K562 (cell line): ENCODE measurements around the gene C1GALT1C1L. TPM values are rescaled to one million over a fixed set of nuclear protein-coding genes. Genes with fewer than 3 reads are reported as not detected.

Experiments
- ATAC-seq: fragments of 200-7000 bp; cut with Tn5 transposase; 3 replicates; pipeline ENCODE4 v1.9.1; 2020; ENCODE audit warnings: moderate library complexity
- BruUV-seq: library from RNA; stranded (reverse); fragments of 400-500 nt; replicated peaks from 2 replicates; lab custom pipeline; 2021; lab: Mats Ljungman, UMichigan
- CTCF ChIA-PET: fragments of 300-600 bp; formaldehyde crosslinking; extraction: SDS; loops from one replicate; lab custom pipeline; 2021; ENCODE audit warnings: low intra/inter-chr PET ratio; lab: Yijun Ruan, JAX
- POLR2A ChIA-PET: fragments of 300-600, 350-650 bp; sonication (Branson Sonifier 250); formaldehyde crosslinking; extraction: SDS; loops from one replicate; lab custom pipeline; 2021; ENCODE audit warnings: antibody characterized with exemption, inconsistent platforms; lab: Yijun Ruan, JAX
- DNase-seq, 4 experiments: peaks; one replicate each; pipeline versions ENCODE4 v3.0.0 to v3.0.0-alpha.2; 2011 to 2018; ENCODE audit warnings: low spot score in 3 of 4, mixed read lengths in 3 of 4; ENCODE audit errors: extremely low read depth in 1 of 4
- FAIRE-seq: peaks from 2 replicates; lab custom pipeline; 2011; peaks lifted over from hg19 to GRCh38; lab: Jason Lieb, UNC
- H2AFZ ChIP-seq: 2 replicates; pipeline ENCODE4 v1.6.0; 2011; ENCODE audit warnings: low read depth, low read length, control low read depth, inconsistent platforms
- H3K27ac ChIP-seq: fragments of 200-600 bp; 3 replicates; pipeline ENCODE4 v1.8.0; 2011; ENCODE audit warnings: low read depth, mild to moderate bottlenecking, control low read depth, inconsistent platforms, low read length, moderate library complexity, mixed read lengths; ENCODE audit errors: extremely low read depth
- H3K27me3 ChIP-seq, 2 experiments: fragments of 300-600 bp in 1 of 2; 2 replicates in 1 of 2; 3 replicates in 1 of 2; pipeline versions ENCODE4 v1.6.0 to v1.8.0; 2011; ENCODE audit warnings: inconsistent platforms in 2 of 2, low read length in 2 of 2, mild to moderate bottlenecking in 1 of 2, mixed read lengths in 1 of 2, moderate library complexity in 1 of 2; ENCODE audit not compliant: control insufficient read depth in 2 of 2, insufficient read depth in 2 of 2
- H3K36me3 ChIP-seq: fragments of 300-600 bp; 3 replicates; pipeline ENCODE4 v1.8.0; 2011; ENCODE audit warnings: mild to moderate bottlenecking, low read length, inconsistent platforms; ENCODE audit not compliant: control insufficient read depth, insufficient read depth
- H3K4me1 ChIP-seq, 2 experiments: fragments of 200-600 bp in 1 of 2; replicated peaks in 1 of 2; 2 replicates in 1 of 2; 3 replicates in 1 of 2; pipeline versions ENCODE4 v1.5.1 to v1.8.0; 2011; ENCODE audit warnings: inconsistent platforms in 2 of 2, low read length in 2 of 2, mild to moderate bottlenecking in 1 of 2, mixed read lengths in 1 of 2, moderate library complexity in 1 of 2; ENCODE audit not compliant: control insufficient read depth in 2 of 2, insufficient read depth in 2 of 2
- H3K4me2 ChIP-seq: 2 replicates; pipeline ENCODE4 v1.6.1; 2011; ENCODE audit warnings: low read length, control low read depth, inconsistent platforms, mixed read lengths; ENCODE audit not compliant: insufficient read depth
- H3K4me3 ChIP-seq: fragments of 200-600 bp; sonication (generic), shearing (Covaris generic); 2 replicates; pipeline ENCODE4 v1.5.1; 2016; ENCODE audit warnings: control low read depth, inconsistent platforms
- H3K79me2 ChIP-seq: fragments of 200-600 bp; 3 replicates; pipeline ENCODE4 v1.8.0; 2011; ENCODE audit warnings: low read length, inconsistent platforms; ENCODE audit not compliant: control insufficient read depth, insufficient read depth
- H3K9ac ChIP-seq, 2 experiments: 2 replicates each; pipeline versions ENCODE4 v1.6.0 to v1.6.1; 2011; ENCODE audit warnings: low read depth in 2 of 2, low read length in 2 of 2, control low read depth in 1 of 2, inconsistent platforms in 1 of 2, mild to moderate bottlenecking in 1 of 2, mixed read lengths in 1 of 2; ENCODE audit not compliant: insufficient read depth in 1 of 2
- H3K9me1 ChIP-seq: one replicate; pipeline ENCODE4 v1.6.0; 2011; ENCODE audit warnings: inconsistent platforms, mild to moderate bottlenecking, low read length, moderate library complexity; ENCODE audit not compliant: control insufficient read depth, insufficient read depth
- H3K9me3 ChIP-seq: replicated peaks from 2 replicates; pipeline ENCODE4 v1.5.1; 2011; ENCODE audit warnings: low read depth, low read length, inconsistent platforms; ENCODE audit not compliant: control insufficient read depth, insufficient read depth
- H4K20me1 ChIP-seq: replicated peaks from 2 replicates; pipeline ENCODE4 v1.6.1; 2011; ENCODE audit warnings: low read length, inconsistent platforms, mixed read lengths; ENCODE audit not compliant: control insufficient read depth, insufficient read depth
- ARID1B ChIP-seq: fragments of 450-650 bp; IDR thresholded peaks from 2 replicates; pipeline ENCODE4 v1.6.1; 2016; ENCODE audit warnings: antibody characterized with exemption, mild to moderate bottlenecking, inconsistent platforms
- ATF3 ChIP-seq, 2 experiments: fragments of 450-650 bp in 1 of 2; sonication (generic) in 1 of 2; formaldehyde crosslinking in 1 of 2; IDR thresholded peaks in 1 of 2; conservative IDR thresholded peaks in 1 of 2; 2 replicates each; pipeline versions ENCODE4 v1.6.1 to v1.8.1; 2016 to 2023; ENCODE audit warnings: mild to moderate bottlenecking in 2 of 2, moderate library complexity in 2 of 2, inconsistent platforms in 1 of 2, missing genetic modification reagents in 1 of 2
- FOXP1 ChIP-seq: sonication (generic); formaldehyde crosslinking; IDR thresholded peaks from 2 replicates; pipeline ENCODE4 v1.8.0; 2022; ENCODE audit warnings: mild to moderate bottlenecking, missing genetic modification reagents
- FOXP4 ChIP-seq: sonication (generic); formaldehyde crosslinking; IDR thresholded peaks from 2 replicates; pipeline ENCODE4 v1.8.0; 2022; ENCODE audit warnings: mild to moderate bottlenecking, missing genetic modification reagents, borderline replicate concordance
- HNRNPL ChIP-seq: fragments of 200-400 bp; formaldehyde crosslinking; IDR thresholded peaks from 2 replicates; pipeline ENCODE4 v1.6.1; 2017; ENCODE audit warnings: low read depth, mild to moderate bottlenecking, low read length
- IRF1 ChIP-seq: sonication (generic); formaldehyde crosslinking; IDR thresholded peaks from 2 replicates; pipeline ENCODE4 v1.8.0; 2022; ENCODE audit warnings: missing genetic modification reagents, mild to moderate bottlenecking, borderline replicate concordance
- MBD2 ChIP-seq: sonication (generic); IDR thresholded peaks from 2 replicates; pipeline ENCODE4 v1.6.1; 2016; ENCODE audit warnings: low read depth, borderline replicate concordance
- MIER1 ChIP-seq: fragments of 450-650 bp; IDR thresholded peaks from 2 replicates; pipeline ENCODE4 v1.6.1; 2016; ENCODE audit warnings: antibody characterized with exemption, mild to moderate bottlenecking, low read depth
- MXI1 ChIP-seq: IDR thresholded peaks from 2 replicates; pipeline ENCODE4 v1.6.1; 2011; ENCODE audit warnings: low read depth, mild to moderate bottlenecking, improper control_type of control experiment, low read length
- MYBL2 ChIP-seq, 2 experiments: fragments of 450-650 bp in 1 of 2; sonication (generic) in 1 of 2; formaldehyde crosslinking in 1 of 2; IDR thresholded peaks; 2 replicates each; pipeline versions ENCODE4 v1.6.1 to v1.8.1; 2017 to 2022; ENCODE audit warnings: borderline replicate concordance in 1 of 2, inconsistent platforms in 1 of 2, low read depth in 1 of 2, mild to moderate bottlenecking in 1 of 2, missing genetic modification reagents in 1 of 2, moderate library complexity in 1 of 2
- MYC ChIP-seq, 2 experiments: fragments of 250-450 bp in 1 of 2; sonication (Bioruptor Pico) in 1 of 2; IDR thresholded peaks; 2 replicates each; pipeline versions ENCODE4 v1.5.1 to v1.6.1; 2012 to 2021; ENCODE audit warnings: low read depth in 2 of 2, borderline replicate concordance in 1 of 2, improper control_type of control experiment in 1 of 2, low read length in 1 of 2, mild to moderate bottlenecking in 1 of 2, moderate library complexity in 1 of 2
- NFE2L1 ChIP-seq: fragments of 450-650 bp; IDR thresholded peaks from 2 replicates; pipeline ENCODE4 v1.6.1; 2016; ENCODE audit warnings: missing genetic modification characterization, low read depth, mild to moderate bottlenecking, missing compliant biosample characterization, moderate library complexity, borderline replicate concordance
- RUNX1 ChIP-seq: sonication (generic); IDR thresholded peaks from 2 replicates; pipeline ENCODE4 v1.6.1; 2016; ENCODE audit warnings: antibody characterized with exemption, low read depth
- ZBTB17 ChIP-seq: fragments of 450-650 bp; formaldehyde crosslinking; IDR thresholded peaks from 2 replicates; pipeline ENCODE4 v1.4.0; 2020; ENCODE audit warnings: mild to moderate bottlenecking
- ZNF175 ChIP-seq: fragments of 200-800 bp; sonication (Bioruptor generic); IDR thresholded peaks from 2 replicates; pipeline ENCODE4 v1.6.1; 2016; ENCODE audit warnings: low read depth, mild to moderate bottlenecking, missing genetic modification characterization, missing compliant biosample characterization
- WGBS: fragments of 100-300 bp; shearing (Covaris generic); methylation state at CpG from one replicate; pipeline ENCODE4 v1.1.6; 2016; ENCODE audit warnings: low coverage, mixed read lengths; ENCODE audit not compliant: insufficient coverage; ENCODE audit errors: missing lambda C conversion rate; 5-methylcytosine and 5-hydroxymethylcytosine counted together
- in situ Hi-C: fragments of 300-500 bp; cut with MboI; formaldehyde crosslinking; loops from 4 replicates; pipeline ENCODE4 v1.15.0; 2018; ENCODE audit warnings: inconsistent platforms, mixed read lengths
- intact Hi-C: fragments of 100-400 bp; cut with micrococcal nuclease; formaldehyde crosslinking; loops from 2 replicates; pipeline ENCODE4 v1.14.2; 2022
- polyA plus RNA-seq, 8 experiments: library from polyadenylated mRNA; depleted of rRNA in 4 of 8; stranded (reverse) in 5 of 8; unstranded in 3 of 8; fragments of >200 nt; fragmentation: Nextera tagmentation in 2 of 8; fragmentation: Illumina TruSeq in 1 of 8; extraction: Ambion mirVana in 2 of 8; extraction: Trizol in 1 of 8; gene quantifications; 2 replicates each; pipeline versions ENCODE4 v1.2.1 to v1.2.3, GENCODE V29; 2011 to 2014; ENCODE audit warnings: inconsistent platforms in 1 of 8, missing spikeins in 1 of 8
- total RNA-seq, 7 experiments: library from RNA; depleted of rRNA in 6 of 7; stranded (reverse); fragments of >200 nt in 6 of 7; fragmentation: Illumina TruSeq in 2 of 7; extraction: Trizol in 2 of 7; gene quantifications; 2 replicates each; pipeline versions ENCODE4 v1.2.1 to v1.2.3, GENCODE V29; 2011 to 2021; ENCODE audit warnings: low replicate concordance in 1 of 7

C1GALT1C1L gene
- total and polyA plus RNA-seq, 9 of the 15 experiments (the other 6 are each of a cell fraction or from before 2014, with no cell fraction given) = 1.0 to 4.4 (median 1.9) TPM

GRCh38 chr2:43653506-43653905 is 22.7 kb downstream of the C1GALT1C1L start (continued):
- TF ChIP-seq ATF3 (IDR thresholded peaks at IDR 0.05) = no peak
- no peak for TF ChIP-seq ATF3 (CRISPR knock-in tag; conservative IDR thresholded peaks at IDR 0.05)
- no peak for TF ChIP-seq NFE2L1 (tag)
- TF ChIP-seq FOXP4 (CRISPR knock-in tag) = no peak

GRCh38 chr2:43648994-43649701 is 27.1 kb downstream of the C1GALT1C1L start:
- Histone ChIP-seq H4K20me1 (no peaks in the 10 kb centered on the region), H3K27me3 (no peaks in the 10 kb centered on the region), H3K27ac (no peak overlapping the region), H3K9me1 (no peaks in the 10 kb centered on the region), H3K9ac (no peak overlapping the region), H3K36me3 (no peaks in the 10 kb centered on the region), H3K79me2 (no peaks in the 10 kb centered on the region), H3K4me1 (no peaks in the 10 kb centered on the region), H2AFZ (no peak overlapping the region), H3K4me2 (no peak overlapping the region), H3K9me3 (no peaks in the 10 kb centered on the region), H3K4me3 (no peak overlapping the region)
- DNase-seq (no peak), ATAC-seq (no peak), FAIRE-seq (peak; percentile 42)
- ChIA-PET POLR2A (interaction anchor here (2.3 kb wide), 1 partner anchor 12 kb away, joined by 6 read pairs; the partner anchor contains the start of gene PLEKHH2), CTCF (no interaction called here)
- in situ Hi-C loops (no loop called here), intact Hi-C loops (no loop called here)
- BruUV-seq = no TSS peak
- 45% methylated on average over 3 of the region's 3 CpGs for WGBS
- no peak for TF ChIP-seq MBD2
- TF ChIP-seq HNRNPL = no peak
- no peak for TF ChIP-seq ARID1B
- no peak for TF ChIP-seq RUNX1
- no peak for TF ChIP-seq ZNF175 (CRISPR knock-in tag)
- no peak for TF ChIP-seq IRF1 (CRISPR knock-in tag)
- TF ChIP-seq ZBTB17 (CRISPR knock-in tag) = no peak
- no peak for TF ChIP-seq MIER1
- TF ChIP-seq MXI1 = no peak
- no peak for TF ChIP-seq MYBL2 (IDR thresholded peaks at IDR 0.05; ENCODE audit: low read depth)
- no peak for TF ChIP-seq MYBL2 (CRISPR knock-in tag; IDR thresholded peaks at IDR 0.05; ENCODE audit: borderline replicate concordance)
- no peak for TF ChIP-seq MYC (IDR thresholded peaks at IDR 0.05; ENCODE audit: low read depth, low read length)
- TF ChIP-seq MYC (CRISPR knock-in tag; IDR thresholded peaks at IDR 0.05; ENCODE audit: borderline replicate concordance, low read depth) = no peak
- TF ChIP-seq FOXP1 = no peak
